HG02943 (cell line): ENCODE data around the gene PRIM2.
"Not testable (repeated sequence)": the region's sequence is repeated elsewhere in the genome, so short reads cannot be mapped to it uniquely, and the experiment has no call there.

Experiments
- ATAC-seq: cut with Tn5 transposase; IDR thresholded peaks from one replicate; pipeline ENCODE4 v1.9.1; 2021; ENCODE audit warnings: mild to moderate bottlenecking, low read depth, moderate library complexity; ENCODE audit not compliant: unreplicated experiment

The PRIM2 gene

DNA sequence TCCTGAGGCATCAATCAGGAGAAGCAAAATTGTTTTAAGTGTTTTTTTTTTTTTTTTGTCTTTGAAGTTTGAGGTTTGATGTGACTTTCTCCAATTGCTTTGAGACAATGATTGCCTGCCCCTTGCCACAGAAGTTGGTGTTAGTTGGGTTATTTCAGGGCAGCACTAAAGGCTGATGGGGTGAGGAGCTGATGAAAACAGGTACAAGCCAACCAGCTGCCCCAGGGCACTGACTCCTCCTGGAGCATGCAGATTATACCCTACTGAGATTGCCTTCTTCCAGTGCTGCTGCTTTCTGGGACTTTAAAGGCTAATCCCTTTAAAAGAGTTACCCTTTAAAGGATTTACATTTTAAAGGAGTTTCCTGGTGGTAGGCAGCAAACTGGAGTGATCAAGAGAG, 172.5 kb downstream of the PRIM2 start:
- not testable (repeated sequence) for ATAC-seq

DNA sequence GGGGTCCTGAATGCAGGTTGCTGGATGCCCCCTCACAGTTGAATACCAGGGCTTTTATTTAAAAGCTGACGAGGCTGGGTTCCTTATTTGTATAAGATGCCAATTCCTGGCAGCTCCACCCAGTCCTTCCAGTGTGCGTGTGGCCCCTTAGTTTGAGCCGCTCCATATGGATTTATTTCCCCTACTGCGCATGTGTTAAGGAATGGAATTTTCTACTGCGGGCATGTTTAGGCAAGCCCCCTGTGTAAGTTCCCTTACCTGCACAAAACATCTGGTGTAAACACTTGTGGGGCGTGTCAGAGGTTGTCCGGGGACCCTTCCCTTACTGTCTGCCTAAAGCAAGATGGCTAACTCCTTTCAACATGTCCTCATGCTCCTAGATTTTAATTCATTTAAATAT, 174.4 kb downstream of the PRIM2 start:
- not testable (repeated sequence) for ATAC-seq

DNA sequence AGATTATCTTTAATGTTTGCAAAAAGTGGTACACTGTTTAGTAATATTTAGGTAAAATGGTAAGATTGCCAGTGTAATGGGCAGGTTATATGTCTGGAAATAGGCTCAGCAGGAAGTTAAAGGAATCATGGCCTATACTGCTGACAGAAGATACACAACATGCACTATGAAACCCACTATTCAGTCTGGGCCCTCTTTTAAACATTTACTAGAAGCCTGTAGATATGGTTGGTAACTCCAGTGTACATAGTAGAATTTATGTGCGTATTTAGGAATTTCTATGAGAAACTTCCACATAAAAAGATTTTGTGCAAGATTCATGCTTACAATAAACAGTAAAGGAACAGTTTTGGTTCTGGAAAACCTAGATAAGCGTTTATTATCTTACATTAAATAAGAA, 178.8 kb downstream of the PRIM2 start:
- ATAC-seq, result not testable (repeated sequence)

DNA sequence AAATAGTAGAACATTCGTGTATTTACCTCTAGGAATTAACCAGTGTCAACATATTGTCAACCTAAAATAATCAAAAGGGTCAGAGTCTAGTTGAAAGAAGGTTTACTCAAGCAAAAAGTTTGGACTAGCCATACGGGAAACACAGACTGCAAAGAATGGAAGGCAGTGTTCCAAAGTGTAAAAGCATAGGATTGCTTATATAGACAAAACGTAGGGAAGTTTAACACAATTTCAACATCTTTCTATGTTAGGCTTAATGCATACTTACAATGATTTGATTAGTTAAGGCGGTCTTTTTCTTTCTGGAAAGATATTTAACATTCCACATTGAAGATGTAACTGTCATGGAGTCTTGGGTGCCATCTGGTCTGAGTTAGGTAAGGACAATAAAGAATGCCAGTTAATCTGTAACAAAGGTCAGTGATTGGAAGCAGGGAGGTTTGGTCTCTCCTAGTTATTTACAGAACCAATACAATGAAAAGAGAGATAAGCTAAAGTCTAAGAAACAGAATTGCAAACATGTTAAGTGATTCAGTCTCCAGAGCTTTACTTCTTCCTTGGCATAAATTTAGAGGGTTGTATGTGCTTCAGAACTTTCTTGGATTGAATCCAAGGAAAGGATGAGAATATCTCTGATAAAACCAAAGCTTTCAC, 183.1 kb downstream of the PRIM2 start:
- ATAC-seq, result not testable (repeated sequence)

DNA sequence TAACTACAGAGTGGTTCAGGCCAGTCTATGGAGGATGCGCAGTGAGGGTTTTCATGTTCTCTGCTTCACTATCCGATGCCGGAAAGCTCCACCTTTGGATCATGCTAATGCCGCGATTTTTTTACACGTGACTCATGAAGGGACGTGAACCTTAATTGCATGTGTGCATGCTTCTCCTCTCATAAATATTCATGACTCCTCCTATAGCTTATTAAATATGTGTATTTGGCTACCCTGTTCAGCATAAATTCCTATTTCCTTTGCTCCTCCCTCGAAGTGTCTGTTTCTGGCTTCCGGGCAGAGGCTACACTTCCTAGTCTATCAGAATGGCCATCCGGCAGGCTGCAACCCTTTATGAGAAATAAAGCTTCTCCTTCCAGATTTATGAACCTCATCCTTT, 185.0 kb downstream of the PRIM2 start:
- not testable (repeated sequence) for ATAC-seq

DNA sequence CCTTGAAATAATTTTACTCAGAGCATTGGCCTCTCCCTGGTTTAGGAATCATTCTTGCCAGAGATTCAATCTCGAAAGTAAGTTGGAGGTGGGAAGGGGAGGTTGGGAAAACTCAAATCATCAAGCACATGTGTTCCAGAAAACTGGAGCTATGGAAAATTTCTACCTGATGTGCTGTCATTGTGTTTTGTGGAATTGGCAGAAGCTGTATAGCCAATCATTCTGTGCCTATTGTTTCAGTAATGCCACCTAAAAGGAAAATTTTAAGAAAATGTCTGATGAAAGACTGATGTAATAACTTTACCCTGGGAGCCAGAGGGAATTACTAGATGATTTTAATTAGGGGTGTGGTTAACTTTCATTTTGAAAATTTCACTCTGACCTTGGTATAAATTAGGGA, 187.8 kb downstream of the PRIM2 start:
- not testable (repeated sequence) for ATAC-seq

DNA sequence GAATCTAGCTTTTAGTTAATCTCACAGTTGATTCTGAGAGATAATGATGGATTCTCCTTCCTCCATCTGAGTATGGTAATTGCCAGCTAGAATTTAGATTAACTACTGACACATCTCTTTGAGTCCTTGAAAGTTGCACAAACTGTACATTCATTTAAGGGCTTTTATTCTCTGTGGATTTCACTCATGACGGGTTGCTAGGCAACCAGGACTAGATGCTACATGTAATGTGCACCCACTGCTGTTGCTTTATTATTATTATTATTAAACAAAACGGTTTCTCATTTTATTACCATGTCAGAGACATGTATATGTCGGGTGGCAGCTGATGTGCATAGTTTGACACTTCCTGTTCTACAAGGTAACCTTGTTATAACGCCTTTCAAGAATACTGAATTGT, 193.0 kb downstream of the PRIM2 start:
- not testable (repeated sequence) for ATAC-seq

DNA sequence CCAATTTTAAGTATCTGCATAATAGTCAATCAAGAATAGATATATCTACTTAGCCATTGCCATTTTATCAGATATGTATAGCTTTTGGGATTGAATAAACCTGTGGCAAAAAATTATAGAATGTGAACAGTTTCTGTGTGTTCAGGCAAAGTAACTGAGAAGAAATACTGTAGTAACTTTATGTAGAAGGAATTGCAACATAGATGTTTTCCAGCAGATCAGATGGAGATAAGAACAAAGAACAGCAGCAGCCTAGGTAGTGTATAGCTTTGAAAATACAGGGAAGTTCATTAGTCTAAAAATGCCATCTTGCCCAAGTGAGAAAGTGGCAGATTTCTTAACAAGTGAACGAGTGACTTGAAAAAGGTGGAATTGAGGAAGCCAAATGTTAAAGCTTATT, 197.7 kb downstream of the PRIM2 start:
- not testable (repeated sequence) for ATAC-seq

DNA sequence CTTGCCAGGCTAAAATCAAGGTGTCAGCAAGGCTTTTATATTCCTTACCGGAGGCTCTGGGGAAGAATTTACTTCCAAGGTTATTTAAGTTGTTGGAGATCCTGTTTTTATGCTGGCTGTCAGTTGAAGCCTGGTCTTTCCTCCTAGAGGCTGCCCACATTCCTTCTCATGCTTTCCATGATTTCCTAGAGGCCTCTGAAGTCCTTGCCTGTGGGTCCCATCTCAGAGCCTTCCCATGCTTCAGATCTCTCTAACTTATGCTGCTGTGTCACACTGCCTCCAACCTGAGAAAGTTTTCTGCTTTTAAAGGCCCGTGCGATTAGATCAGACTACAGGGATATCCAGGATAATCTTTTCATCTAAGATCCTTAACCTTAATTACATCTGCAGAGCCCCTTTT, 198.4 kb downstream of the PRIM2 start:
- ATAC-seq, result not testable (repeated sequence)

DNA sequence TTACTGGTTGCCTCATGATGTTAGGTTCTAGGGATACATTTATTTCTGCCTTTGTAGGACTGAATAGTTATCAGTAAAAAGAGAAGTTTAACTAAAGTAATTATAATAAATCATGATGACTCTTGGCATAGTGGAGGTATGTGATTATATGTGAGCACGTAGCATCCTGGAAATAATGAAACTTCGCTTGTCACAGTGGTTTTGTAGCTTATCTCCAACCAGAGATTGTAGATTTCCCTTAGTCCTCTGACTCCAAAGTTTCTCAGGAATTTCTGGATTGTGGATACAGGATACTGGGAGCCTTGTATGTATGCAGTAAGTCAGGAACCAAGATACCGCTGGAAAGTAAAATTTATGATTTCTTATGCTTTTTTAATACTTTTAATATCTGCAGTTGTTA, 199.3 kb downstream of the PRIM2 start:
- not testable (repeated sequence) for ATAC-seq

DNA sequence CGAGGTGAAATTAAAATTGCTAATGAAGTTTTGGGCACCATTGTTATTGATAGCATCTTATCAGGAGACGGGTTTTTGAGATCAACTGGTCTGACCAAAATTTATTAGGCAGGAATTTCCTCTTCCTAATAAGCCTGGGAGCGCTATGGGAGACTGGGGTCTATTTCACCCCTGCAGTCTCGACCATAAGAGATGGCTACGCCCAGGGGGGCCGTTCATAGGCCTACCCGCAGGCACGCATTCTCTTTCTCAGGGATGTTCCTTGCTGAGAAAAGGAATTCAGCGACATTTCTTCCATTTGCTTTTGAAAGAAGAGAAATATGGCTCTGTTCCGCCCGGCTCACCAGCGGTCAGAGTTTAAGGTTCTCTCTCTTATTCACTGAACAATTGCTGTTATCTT, 201.8 kb downstream of the PRIM2 start:
- not testable (repeated sequence) for ATAC-seq

DNA sequence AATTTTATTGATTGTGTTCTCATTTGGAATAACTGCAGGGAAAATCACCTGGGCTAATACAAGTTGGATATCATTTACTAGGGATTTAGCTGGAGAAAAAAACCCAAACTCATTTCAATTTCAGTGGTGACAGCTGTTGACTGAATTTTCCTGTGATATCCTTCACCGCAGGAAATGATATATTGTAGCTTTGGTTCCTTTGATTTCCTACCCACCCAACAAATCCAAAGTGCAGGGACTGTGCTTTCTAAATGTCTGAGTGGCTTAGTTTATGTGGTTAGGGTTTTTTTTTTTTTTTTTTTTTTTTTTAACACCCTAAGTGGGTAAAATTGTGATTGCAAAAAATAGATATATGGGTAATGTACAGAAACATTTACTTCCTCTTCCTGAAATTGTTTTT, 203.7 kb downstream of the PRIM2 start:
- not testable (repeated sequence) for ATAC-seq

DNA sequence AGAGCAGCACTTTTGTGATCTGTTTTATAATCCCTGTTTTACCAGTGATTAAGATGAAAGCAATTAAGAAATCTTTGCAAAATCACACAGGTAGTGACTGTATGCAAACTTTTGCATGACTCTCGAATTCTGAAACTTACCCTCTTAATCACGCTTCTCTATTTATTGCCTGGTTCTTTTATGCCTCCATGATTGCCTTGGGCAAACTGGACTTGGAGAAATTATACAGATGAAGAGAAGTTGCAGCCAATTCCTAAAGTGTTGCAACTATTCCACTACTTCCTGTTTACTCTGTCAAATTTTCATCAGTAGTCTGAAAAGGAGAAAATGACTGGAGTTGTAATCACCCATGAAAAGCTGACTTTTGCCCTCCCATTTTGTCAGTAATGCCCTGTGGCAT, 205.8 kb downstream of the PRIM2 start:
- ATAC-seq, result not testable (repeated sequence)

DNA sequence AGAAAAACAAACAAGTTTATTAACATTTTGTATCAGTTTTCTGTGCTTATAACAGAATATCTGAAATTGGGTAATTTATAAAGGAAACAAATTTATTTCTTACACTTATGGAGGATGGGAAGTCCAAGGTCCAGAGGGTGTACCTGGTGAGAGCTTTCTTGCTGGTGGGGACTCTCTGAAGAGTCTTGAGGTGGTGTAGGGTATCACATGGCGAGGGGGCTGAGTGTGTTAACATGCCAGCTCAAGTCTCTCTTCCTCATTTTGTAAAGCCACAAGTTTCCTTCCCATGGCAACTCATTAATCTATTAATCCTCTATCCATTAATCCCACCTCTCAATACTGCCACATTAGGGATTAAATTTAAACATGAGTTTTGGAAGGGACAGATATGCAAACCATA, 212.3 kb downstream of the PRIM2 start:
- not testable (repeated sequence) for ATAC-seq

DNA sequence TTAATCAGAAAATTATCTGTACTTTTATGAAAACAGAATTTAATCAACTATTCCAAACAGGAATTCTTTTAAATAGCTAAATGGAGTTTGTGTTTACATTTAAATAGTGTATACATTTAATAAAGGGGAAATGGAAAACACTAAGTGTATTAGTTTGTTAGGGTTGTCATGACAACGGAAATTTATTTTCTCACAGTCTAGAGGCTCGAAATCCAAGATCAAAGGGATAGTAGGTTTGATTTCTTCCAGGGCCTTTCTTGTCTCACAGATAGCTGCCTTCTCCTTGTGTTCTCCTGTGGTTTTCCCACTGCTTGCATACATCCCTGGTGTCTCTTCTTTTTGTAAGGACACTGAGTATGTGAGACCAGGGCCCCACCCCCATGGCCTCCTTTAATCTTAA, 215.2 kb downstream of the PRIM2 start:
- ATAC-seq, result not testable (repeated sequence)

DNA sequence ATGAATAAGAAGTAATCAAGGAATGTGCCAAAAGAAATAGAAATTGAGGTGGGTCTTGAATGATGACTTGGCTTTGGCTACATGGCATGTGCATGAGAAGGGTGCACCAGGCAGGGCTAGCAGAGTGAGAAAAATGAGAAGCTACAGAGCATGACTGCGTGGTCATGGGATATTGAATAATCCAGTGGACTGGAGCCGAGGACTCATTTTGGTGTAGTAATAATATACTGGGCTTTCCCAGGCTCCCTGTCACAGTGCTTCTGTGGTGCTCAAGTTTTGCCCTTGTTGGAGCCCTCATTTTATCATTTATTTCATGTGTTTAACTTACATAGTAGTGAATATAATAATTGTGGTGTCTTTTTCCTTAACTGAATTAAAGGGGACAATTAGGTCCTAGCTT, 217.7 kb downstream of the PRIM2 start:
- not testable (repeated sequence) for ATAC-seq

DNA sequence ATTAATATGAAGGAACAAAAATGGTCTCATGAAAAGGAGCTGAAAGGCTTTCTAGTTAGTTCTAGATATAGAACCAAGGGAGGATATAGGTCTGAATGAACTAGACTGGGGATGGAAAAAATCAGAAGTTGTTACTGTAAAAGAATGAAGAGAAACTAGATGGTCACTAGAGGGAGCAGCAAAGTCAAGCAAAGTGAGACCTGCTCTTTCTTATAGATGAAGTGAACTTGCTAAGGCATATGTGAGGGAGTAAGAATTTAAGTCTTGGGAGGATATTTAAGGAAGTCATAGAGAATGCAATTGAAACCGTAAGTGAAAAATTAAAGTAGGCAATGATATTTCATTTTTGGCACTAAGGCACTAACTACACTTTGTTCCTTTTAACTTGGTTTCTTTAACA, 218.6 kb downstream of the PRIM2 start:
- ATAC-seq, result not testable (repeated sequence)

DNA sequence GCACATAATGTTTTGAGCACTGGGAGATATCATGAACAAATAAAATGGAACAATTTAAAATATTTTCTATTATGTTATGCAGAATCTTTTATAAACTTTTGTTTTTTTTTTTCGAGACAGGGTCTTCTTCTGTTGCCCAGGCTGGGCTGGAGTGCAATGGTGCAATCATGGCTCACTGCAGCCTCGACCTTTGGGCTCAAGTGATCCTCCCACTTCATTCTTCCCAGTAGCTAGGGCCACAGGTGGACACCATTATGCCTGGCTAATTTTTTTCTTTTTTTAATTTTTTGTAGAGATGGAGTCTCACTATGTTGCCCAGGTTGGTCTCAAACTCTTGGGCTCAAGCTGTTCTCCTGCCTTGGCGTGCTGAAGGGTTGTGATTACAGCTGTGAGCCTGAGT, 220.5 kb downstream of the PRIM2 start:
- not testable (repeated sequence) for ATAC-seq

DNA sequence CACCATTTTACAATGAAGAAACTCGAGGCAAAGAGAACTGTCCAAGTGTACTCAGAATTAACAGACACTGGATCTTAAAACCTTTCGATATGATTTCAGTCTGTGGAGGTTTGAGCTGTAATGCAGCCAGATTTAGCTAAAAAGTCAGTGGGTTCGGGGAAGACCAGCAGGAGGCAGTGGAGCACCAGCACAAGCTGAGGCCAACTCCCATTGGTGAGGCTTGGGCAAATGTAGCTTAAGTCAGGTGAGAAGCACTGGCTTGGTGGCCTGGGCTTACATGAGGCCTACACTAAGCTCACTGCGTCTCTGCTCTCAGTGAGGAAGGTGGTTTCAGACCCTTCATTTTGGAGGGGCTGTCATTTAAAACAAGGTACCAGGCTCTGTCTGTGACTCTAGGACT, 234.5 kb downstream of the PRIM2 start:
- ATAC-seq, result not testable (repeated sequence)

DNA sequence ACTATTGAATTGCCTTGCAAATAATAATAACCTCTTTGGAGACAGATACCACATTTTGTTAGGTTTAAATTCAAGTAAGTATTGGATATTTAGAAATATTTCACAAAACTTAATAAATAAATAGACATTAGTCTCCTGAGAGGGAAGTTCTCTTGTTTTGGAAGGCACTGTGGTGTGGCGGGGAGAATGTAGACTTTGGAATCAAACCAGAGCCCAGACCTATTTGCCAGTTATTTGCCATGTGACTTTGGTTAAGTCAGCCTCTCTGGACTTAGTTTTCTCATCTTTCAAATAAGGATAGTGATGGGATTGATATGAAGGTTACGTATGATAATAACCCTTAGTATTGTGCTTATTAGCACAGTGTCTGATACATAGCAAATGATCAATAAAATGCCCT, 240.4 kb downstream of the PRIM2 start:
- not testable (repeated sequence) for ATAC-seq

DNA sequence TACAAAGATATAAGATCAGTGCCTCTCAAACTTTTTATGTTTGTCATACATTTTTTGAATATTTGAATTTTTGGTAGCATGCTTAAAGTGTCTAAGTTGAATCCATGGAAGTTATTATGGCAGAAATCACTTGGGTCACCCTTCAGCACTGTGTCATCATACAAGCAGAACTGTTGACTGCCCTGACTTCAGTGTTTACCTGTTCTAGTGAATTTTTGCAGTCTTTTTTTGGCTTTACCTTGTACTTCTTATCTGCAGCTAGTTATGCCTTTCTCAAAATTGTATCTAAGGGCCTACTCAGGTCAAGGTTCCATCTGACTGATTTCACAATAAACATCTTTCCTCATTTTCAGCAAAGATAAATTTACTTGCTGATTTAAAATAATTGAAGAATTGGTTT, 241.7 kb downstream of the PRIM2 start:
- not testable (repeated sequence) for ATAC-seq

DNA sequence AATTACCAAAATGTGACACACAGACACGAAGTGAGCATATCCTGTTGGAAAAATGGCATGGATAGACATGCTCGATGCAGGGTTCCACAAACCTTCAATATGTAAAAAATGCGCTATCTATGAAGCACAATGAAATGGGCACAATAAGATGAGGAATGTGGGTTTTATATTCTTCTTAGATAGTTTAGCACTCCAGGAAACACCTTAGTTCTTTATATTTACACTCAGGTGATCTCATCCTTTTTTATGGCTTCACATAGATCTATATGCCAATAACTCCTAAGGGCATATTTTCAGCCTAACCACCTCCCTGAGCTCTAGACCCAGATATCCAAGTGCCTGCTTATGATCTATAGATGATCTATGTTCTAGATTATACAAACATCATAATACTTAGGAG, 244.8 kb downstream of the PRIM2 start:
- not testable (repeated sequence) for ATAC-seq

DNA sequence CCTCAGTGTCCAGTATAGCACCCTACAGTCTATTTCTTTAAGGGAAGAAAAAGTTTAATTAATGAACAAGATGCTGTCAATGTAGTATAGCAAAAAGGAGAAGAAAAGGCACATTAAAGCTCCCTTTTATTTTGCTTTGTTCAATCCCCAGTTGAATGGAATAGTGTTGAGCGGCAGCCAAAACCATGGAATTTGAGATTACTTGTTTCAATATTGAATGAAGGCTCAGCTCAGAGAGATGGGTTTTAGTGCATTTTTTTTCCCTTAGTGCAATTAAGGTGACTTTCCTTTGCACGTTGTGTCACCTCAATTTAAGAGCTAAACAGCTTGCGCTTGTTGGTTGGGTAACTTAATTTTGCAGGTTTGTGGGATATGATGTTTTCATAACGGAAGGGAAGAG, 254.7 kb downstream of the PRIM2 start:
- not testable (repeated sequence) for ATAC-seq
